Activated T-cell treated with anti-CD3 and anti-CD28 coated beads, Interleukin-2, amount 50 U/mL, for 48 hours (primary cell): ENCODE results near the gene HCST.
"Not testable (repeated sequence)": the region's sequence is repeated elsewhere in the genome, so short reads cannot be mapped to it uniquely, and the experiment has no call there.

Experiments used
- DNase-seq, 2 experiments: peaks; one replicate each; pipeline ENCODE4 v3.0.0-alpha.2; 2020

Gene HCST

GRCh38 chr19:35879770-35880317 lies 22.5 kb upstream of the HCST start:
- peak; percentile 90 to 91 for DNase-seq

GRCh38 chr19:35882114-35882832 lies 20.1 kb upstream of the HCST start:
- DNase-seq: no peak

GRCh38 chr19:35883882-35884281 lies 18.4 kb upstream of the HCST start:
- no peak for DNase-seq

GRCh38 chr19:35885225-35885738 lies 17.0 kb upstream of the HCST start:
- no peak for DNase-seq

- no peak for DNase-seq
These were observed 16.4 kb upstream of the HCST start for GRCh38 chr19:35885904-35886303.

- no peak for DNase-seq
These were observed 15.1 kb upstream of the HCST start for GRCh38 chr19:35887197-35887596.

GRCh38 chr19:35888398-35888797 lies 13.9 kb upstream of the HCST start:
- no peak for DNase-seq

- DNase-seq: no peak
These were observed 12.8 kb upstream of the HCST start for GRCh38 chr19:35889370-35890112.

- no peak for DNase-seq
These were observed 12.1 kb upstream of the HCST start for GRCh38 chr19:35890113-35890650.

- DNase-seq: not testable (repeated sequence)
These were observed 10.5 kb upstream of the HCST start for GRCh38 chr19:35891819-35892218.

GRCh38 chr19:35894342-35894741 lies 8.0 kb upstream of the HCST start:
- DNase-seq: no peak

GRCh38 chr19:35895911-35896642 lies 6.3 kb upstream of the HCST start:
- DNase-seq: no peak

GRCh38 chr19:35896643-35897040 lies 5.7 kb upstream of the HCST start:
- DNase-seq: no peak

- no peak for DNase-seq
These were observed 4.5 kb upstream of the HCST start for GRCh38 chr19:35897706-35898451.

- DNase-seq: no peak
These were observed 3.9 kb upstream of the HCST start for GRCh38 chr19:35898499-35898809.

GRCh38 chr19:35899547-35900214 lies 2.6 kb upstream of the HCST start:
- peak; percentile 86 to 91 for DNase-seq

GRCh38 chr19:35901055-35901644 lies 1.2 kb upstream of the HCST start:
- DNase-seq: no peak

GRCh38 chr19:35902870-35903475 lies 644 bp downstream of the HCST start:
- peak in 1 of 2 experiments; percentile 31 for DNase-seq

GRCh38 chr19:35903550-35904179 lies 1.3 kb downstream of the HCST start:
- DNase-seq: peak; percentile 88 to 89

GRCh38 chr19:35904311-35905068 lies 2.2 kb downstream of the HCST start:
- no peak for DNase-seq
